OCI-LY3 (cell line): ENCODE results near the gene CA12.

Experiments used
- H2AFZ ChIP-seq: fragments of 200-600, 300-600 bp; shearing (Covaris generic); 2 replicates; pipeline ENCODE4 v1.6.0; 2014; ENCODE audit warnings: antibody characterized with exemption, low read depth, low read length
- H3K27ac ChIP-seq: fragments of 200-600, 300-600 bp; sonication (generic); 2 replicates; pipeline ENCODE4 v1.5.1; 2014; ENCODE audit warnings: mild to moderate bottlenecking, low read length, moderate library complexity, mixed read lengths
- H3K27me3 ChIP-seq: fragments of 200-600, 300-600 bp; sonication (generic); 2 replicates; pipeline ENCODE4 v1.6.1; 2014; ENCODE audit warnings: low read depth, low read length, mixed read lengths
- H3K36me3 ChIP-seq: fragments of 200-600, 300-600 bp; sonication (generic); replicated peaks from 2 replicates; pipeline ENCODE3; 2014; ENCODE audit warnings: low read depth, low read length, mixed read lengths
- H3K4me1 ChIP-seq: fragments of 300-600, 200-600 bp; sonication (generic); 2 replicates; pipeline ENCODE4 v1.6.1; 2014; ENCODE audit warnings: low read length, mixed read lengths
- H3K4me2 ChIP-seq: fragments of 200-600, 300-600 bp; sonication (generic); 2 replicates; pipeline ENCODE4 v1.6.1; 2014; ENCODE audit warnings: low read length, mixed read lengths
- H3K4me3 ChIP-seq: fragments of 300-600, 200-600 bp; sonication (generic); 2 replicates; pipeline ENCODE4 v1.5.1; 2014; ENCODE audit warnings: antibody characterized with exemption, mild to moderate bottlenecking, low read length, moderate library complexity
- H3K79me2 ChIP-seq: fragments of 300-600, 200-600 bp; shearing (Covaris generic); 2 replicates; pipeline ENCODE4 v1.6.1; 2014; ENCODE audit warnings: mild to moderate bottlenecking, low read length, mixed read lengths
- H3K9ac ChIP-seq: fragments of 300-600, 200-600 bp; shearing (Covaris generic); 2 replicates; pipeline ENCODE4 v1.6.0; 2014; ENCODE audit warnings: mild to moderate bottlenecking, low read length, moderate library complexity
- H3K9me3 ChIP-seq: fragments of 200-600, 300-600 bp; shearing (Covaris generic); 2 replicates; pipeline ENCODE4 v1.6.1; 2014; ENCODE audit warnings: low read length, mixed read lengths; ENCODE audit not compliant: insufficient read depth
- H4K20me1 ChIP-seq: fragments of 200-600, 300-600 bp; sonication (generic); 2 replicates; pipeline ENCODE4 v1.6.1; 2016; ENCODE audit warnings: low read length, mixed read lengths; ENCODE audit not compliant: insufficient read depth
- EZH2phosphoT487 ChIP-seq: fragments of 200-600 bp; shearing (Covaris generic); IDR thresholded peaks from 2 replicates; pipeline ENCODE4 v1.6.1; 2018; ENCODE audit warnings: antibody characterized with exemption, mixed run types, low read depth
- TF ChIP-seq, protein P1 (sequence below): fragments of 200-600, 300-600 bp; sonication (generic); IDR thresholded peaks from 2 replicates; pipeline ENCODE4 v1.5.1; 2014; ENCODE audit warnings: antibody characterized with exemption, low read length, low read depth

Gene CA12

GRCh38 chr15:63274427-63274826 is 107.2 kb downstream of the CA12 start:
- no peak overlapping the region for H2AFZ ChIP-seq
- H3K27me3 ChIP-seq: no peaks in the 10 kb centered on the region
- H4K20me1 ChIP-seq: no peaks in the 10 kb centered on the region
- H3K36me3 ChIP-seq: no peaks in the 10 kb centered on the region
- H3K4me3 ChIP-seq: no peak overlapping the region
- H3K4me2 ChIP-seq: no peak overlapping the region
- TF ChIP-seq EZH2phosphoT487: no peak
- TF ChIP-seq, protein P1, sequence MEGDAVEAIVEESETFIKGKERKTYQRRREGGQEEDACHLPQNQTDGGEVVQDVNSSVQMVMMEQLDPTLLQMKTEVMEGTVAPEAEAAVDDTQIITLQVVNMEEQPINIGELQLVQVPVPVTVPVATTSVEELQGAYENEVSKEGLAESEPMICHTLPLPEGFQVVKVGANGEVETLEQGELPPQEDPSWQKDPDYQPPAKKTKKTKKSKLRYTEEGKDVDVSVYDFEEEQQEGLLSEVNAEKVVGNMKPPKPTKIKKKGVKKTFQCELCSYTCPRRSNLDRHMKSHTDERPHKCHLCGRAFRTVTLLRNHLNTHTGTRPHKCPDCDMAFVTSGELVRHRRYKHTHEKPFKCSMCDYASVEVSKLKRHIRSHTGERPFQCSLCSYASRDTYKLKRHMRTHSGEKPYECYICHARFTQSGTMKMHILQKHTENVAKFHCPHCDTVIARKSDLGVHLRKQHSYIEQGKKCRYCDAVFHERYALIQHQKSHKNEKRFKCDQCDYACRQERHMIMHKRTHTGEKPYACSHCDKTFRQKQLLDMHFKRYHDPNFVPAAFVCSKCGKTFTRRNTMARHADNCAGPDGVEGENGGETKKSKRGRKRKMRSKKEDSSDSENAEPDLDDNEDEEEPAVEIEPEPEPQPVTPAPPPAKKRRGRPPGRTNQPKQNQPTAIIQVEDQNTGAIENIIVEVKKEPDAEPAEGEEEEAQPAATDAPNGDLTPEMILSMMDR: no peak
- peaks cover 11% of the 10 kb centered on the region; the same call in 1 of the 2 replicates for H3K4me1 ChIP-seq
- no peaks in the 10 kb centered on the region for H3K9me3 ChIP-seq
- no peak overlapping the region for H3K27ac ChIP-seq
- no peaks in the 10 kb centered on the region for H3K79me2 ChIP-seq
- H3K9ac ChIP-seq: no peak overlapping the region
